ENCODE results near the gene NRAP.
"Not testable (repeated sequence)": the region's sequence is repeated elsewhere in the genome, so short reads cannot be mapped to it uniquely, and the experiment has no call there.

NRAP gene

GRCh38 chr10:113680190-113681111 is 16.6 kb upstream of the NRAP start:
- peak; percentile 84 for DNase-seq (ENCODE audit: low spot score)

GRCh38 chr10:113679463-113680189 is 15.8 kb upstream of the NRAP start, which contains the start of gene CASP7:
Gene CASP7, plus strand, starts transcription at chr10:113679912. Its CDS starts 17,582 bp downstream, at chr10:113697494.
- peak; percentile 83 for DNase-seq (ENCODE audit: low spot score)

GRCh38 chr10:113666682-113667252 is 2.9 kb upstream of the NRAP start:
- DNase-seq (ENCODE audit: low spot score), result no peak

- peak; percentile 19 for DNase-seq (ENCODE audit: low spot score)
These were observed 2.0 kb upstream of the NRAP start for GRCh38 chr10:113665806-113666354.

GRCh38 chr10:113665352-113665751 is 1.5 kb upstream of the NRAP start:
- no peak for DNase-seq (ENCODE audit: low spot score)

- peak; percentile 30 for DNase-seq (ENCODE audit: low spot score)
These were observed 699 bp downstream of the NRAP start for GRCh38 chr10:113663142-113663541.

GRCh38 chr10:113661332-113661731 is 2.5 kb downstream of the NRAP start:
- no peak for DNase-seq (ENCODE audit: low spot score)

GRCh38 chr10:113657544-113657943 is 6.3 kb downstream of the NRAP start:
- no peak for DNase-seq (ENCODE audit: low spot score)

GRCh38 chr10:113656896-113657295 is 6.9 kb downstream of the NRAP start:
- DNase-seq (ENCODE audit: low spot score), result no peak

GRCh38 chr10:113652456-113652855 is 11.4 kb downstream of the NRAP start:
- not testable (repeated sequence) for DNase-seq (ENCODE audit: low spot score)

- no peak for DNase-seq (ENCODE audit: low spot score)
These were observed 11.9 kb downstream of the NRAP start for GRCh38 chr10:113651898-113652297.

GRCh38 chr10:113651021-113651420 is 12.8 kb downstream of the NRAP start:
- no peak for DNase-seq (ENCODE audit: low spot score)

GRCh38 chr10:113650172-113650571 is 13.7 kb downstream of the NRAP start:
- DNase-seq (ENCODE audit: low spot score), result no peak

GRCh38 chr10:113648478-113648877 is 15.4 kb downstream of the NRAP start:
- no peak for DNase-seq (ENCODE audit: low spot score)

- DNase-seq (ENCODE audit: low spot score), result no peak
These were observed 16.0 kb downstream of the NRAP start for GRCh38 chr10:113647812-113648211.

- DNase-seq (ENCODE audit: low spot score), result no peak
These were observed 17.3 kb downstream of the NRAP start for GRCh38 chr10:113646336-113647201.

- DNase-seq (ENCODE audit: low spot score), result peak; percentile 12
These were observed 19.4 kb downstream of the NRAP start for GRCh38 chr10:113644185-113645120.

GRCh38 chr10:113643183-113643582 is 20.7 kb downstream of the NRAP start:
- no peak for DNase-seq (ENCODE audit: low spot score)

- DNase-seq (ENCODE audit: low spot score), result no peak
These were observed 22.1 kb downstream of the NRAP start for GRCh38 chr10:113641702-113642101.

- DNase-seq (ENCODE audit: low spot score), result no peak
These were observed 23.9 kb downstream of the NRAP start for GRCh38 chr10:113639966-113640365.

All from RKO (cell line).